ENCODE results near the gene TAS1R2.

The TAS1R2 gene

GRCh38 chr1:18796950-18797349 lies 62.5 kb downstream of the TAS1R2 start:
- DNase-seq: no peak

DNA sequence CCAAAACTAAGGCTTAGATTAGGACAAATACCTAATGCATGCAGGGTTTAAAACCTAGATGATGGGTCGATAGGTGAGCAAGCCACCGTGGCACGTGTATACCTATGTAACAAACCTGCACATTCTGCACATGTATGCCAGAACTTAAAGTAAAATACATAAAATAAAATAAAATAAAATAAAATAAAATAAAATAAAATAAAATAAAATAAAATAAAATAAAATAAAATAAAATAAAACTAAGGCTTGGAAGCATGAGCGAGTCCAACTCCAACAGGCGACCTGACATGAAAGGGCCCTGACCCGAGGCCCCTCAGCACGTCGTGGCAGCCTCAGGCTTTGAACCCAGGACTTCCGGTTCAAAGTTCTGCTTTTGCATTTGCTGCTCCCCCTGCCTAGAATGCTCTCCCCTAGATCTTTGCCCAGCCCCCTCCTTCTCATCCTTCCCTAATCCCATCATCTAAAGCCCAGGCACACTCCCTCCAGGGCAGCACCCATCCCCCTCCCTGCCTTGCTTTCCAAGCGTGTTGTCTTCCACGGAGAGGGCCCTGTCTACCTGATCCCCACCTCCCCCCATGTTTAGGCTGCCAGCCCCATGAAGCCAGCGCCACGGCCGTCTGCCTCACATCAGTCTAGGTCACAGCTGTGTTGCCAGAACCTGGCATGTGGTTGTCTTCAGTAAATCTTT lies 64.3 kb downstream of the TAS1R2 start:
- no peak for DNase-seq

DNA sequence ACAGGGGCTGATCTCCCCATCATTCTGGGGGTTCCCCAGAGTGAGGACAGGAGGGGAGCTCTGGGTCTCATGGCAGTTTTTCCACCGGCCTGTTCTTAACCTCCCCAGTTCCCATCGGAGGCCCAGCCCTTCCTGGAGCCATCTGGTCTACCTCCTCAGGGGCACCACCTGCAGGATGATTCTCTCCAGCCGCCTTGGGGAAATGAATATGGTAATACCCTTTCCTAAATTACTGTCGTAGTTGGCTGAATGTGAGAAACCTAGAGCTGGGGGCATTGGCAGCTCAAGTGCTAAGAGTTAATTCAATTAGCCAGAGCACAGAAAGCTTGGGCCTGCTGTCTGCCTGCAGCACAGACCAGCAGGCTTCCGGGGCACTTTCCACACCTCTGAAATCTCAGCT lies 64.9 kb downstream of the TAS1R2 start:
- peak; percentile 13 for DNase-seq

- no peak for DNase-seq
Observed at GRCh38 chr1:18794051-18794450, 65.4 kb downstream of the TAS1R2 start.

- no peak for DNase-seq
Observed at GRCh38 chr1:18793164-18793563, 66.3 kb downstream of the TAS1R2 start.

- no peak for DNase-seq
Observed at GRCh38 chr1:18792747-18793146, 66.7 kb downstream of the TAS1R2 start.
